NT2/D1 (cell line): ENCODE data around the gene EPN1.

Experiments
- SUZ12 ChIP-seq: IDR thresholded peaks from 2 replicates; pipeline ENCODE4 v1.6.1; 2011; ENCODE audit not compliant: insufficient read length, insufficient read depth; ENCODE audit errors: extremely low read depth
- YY1 ChIP-seq: IDR thresholded peaks from 2 replicates; pipeline ENCODE4 v1.6.1; 2011; ENCODE audit not compliant: insufficient read length, insufficient read depth
- ZNF274 ChIP-seq: IDR thresholded peaks from 2 replicates; pipeline ENCODE4 v1.6.1; 2011; ENCODE audit warnings: mild to moderate bottlenecking, low read depth, low read length

- no peak for TF ChIP-seq YY1
- no peak for TF ChIP-seq ZNF274
- TF ChIP-seq SUZ12, result no peak
Observed at GRCh38 chr19:55684946-55685681, 10.1 kb downstream of the EPN1 start.
